ENCODE results near the gene AGO4.

- TF ChIP-seq CTCF (IDR thresholded peaks at IDR 0.05) (no peak), POLR2A (IDR thresholded peaks at IDR 0.05) (no peak)
These were observed 74.7 kb downstream of the AGO4 start for GRCh38 chr1:35882586-35882944.

Measured in Peyer's patch (tissue), 4 donors.